ENCODE measurements around the gene PHF23. TPM values are rescaled to one million over a fixed set of nuclear protein-coding genes. Genes with fewer than 3 reads are reported as not detected.

PHF23 gene
- total and polyA plus RNA-seq, 8 donors: 7.0 to 23.3 (median 11.9) TPM

GRCh38 chr17:7243453-7243729 lies 4.1 kb upstream of the PHF23 start:
- intact Hi-C loops (cut with DNase I): no loop called here
- Histone ChIP-seq H3K27ac (peak overlapping the region; percentile 94 to 99 (median 96)), H3K27me3 (no peaks in the 10 kb centered on the region), H3K9me3 (no peaks in the 10 kb centered on the region), H3K4me3 (peak overlapping the region; percentile 64 to 82 (median 74)), H3K4me1 (peaks cover 14 to 17% (median 15%) of the 10 kb centered on the region in 3 donors), H3K36me3 (peaks cover 0 to 4% (median 3%) of the 10 kb centered on the region in 3 donors)
- DNase-seq (no peak), ATAC-seq (no peak), FAIRE-seq (no peak)
- TF ChIP-seq, protein P1, sequence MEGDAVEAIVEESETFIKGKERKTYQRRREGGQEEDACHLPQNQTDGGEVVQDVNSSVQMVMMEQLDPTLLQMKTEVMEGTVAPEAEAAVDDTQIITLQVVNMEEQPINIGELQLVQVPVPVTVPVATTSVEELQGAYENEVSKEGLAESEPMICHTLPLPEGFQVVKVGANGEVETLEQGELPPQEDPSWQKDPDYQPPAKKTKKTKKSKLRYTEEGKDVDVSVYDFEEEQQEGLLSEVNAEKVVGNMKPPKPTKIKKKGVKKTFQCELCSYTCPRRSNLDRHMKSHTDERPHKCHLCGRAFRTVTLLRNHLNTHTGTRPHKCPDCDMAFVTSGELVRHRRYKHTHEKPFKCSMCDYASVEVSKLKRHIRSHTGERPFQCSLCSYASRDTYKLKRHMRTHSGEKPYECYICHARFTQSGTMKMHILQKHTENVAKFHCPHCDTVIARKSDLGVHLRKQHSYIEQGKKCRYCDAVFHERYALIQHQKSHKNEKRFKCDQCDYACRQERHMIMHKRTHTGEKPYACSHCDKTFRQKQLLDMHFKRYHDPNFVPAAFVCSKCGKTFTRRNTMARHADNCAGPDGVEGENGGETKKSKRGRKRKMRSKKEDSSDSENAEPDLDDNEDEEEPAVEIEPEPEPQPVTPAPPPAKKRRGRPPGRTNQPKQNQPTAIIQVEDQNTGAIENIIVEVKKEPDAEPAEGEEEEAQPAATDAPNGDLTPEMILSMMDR (IDR thresholded peaks at IDR 0.05): no peak
- WGBS, 2 donors: 8 to 11% methylated on average over 2 of the region's 2 CpGs

GRCh38 chr17:7242717-7243452 lies 3.6 kb upstream of the PHF23 start:
- DNase-seq (peak; percentile 96 to 98 (median 96)), FAIRE-seq (no peak), ATAC-seq (peak; percentile 62 to 79 (median 68))
- Histone ChIP-seq H3K27ac (peak overlapping the region; percentile 94 to 99 (median 96)), H3K27me3 (no peaks in the 10 kb centered on the region), H3K4me1 (peaks cover 14 to 17% (median 15%) of the 10 kb centered on the region in 3 donors), H3K36me3 (peaks cover 0 to 4% (median 3%) of the 10 kb centered on the region in 3 donors), H3K9me3 (no peaks in the 10 kb centered on the region), H3K4me3 (peak overlapping the region; percentile 64 to 82 (median 74))
- intact Hi-C loops (cut with DNase I): no loop called here
- 0% methylated on average over 44 to 49 of the region's 49 CpGs for WGBS, 2 donors
- TF ChIP-seq, protein P1 (IDR thresholded peaks at IDR 0.05): no peak

GRCh38 chr17:7241783-7242716 lies 2.8 kb upstream of the PHF23 start, which contains the start of gene GABARAP:
Gene GABARAP, minus strand, starts transcription at chr17:7242449. Its CDS starts 119 bp downstream, at chr17:7242330.
- 0% methylated on average over 62 of the region's 62 CpGs for WGBS, 2 donors
- Histone ChIP-seq H3K27ac (peak within 1 kb of the TSS; percentile 94 to 99 (median 96)), H3K36me3 (peaks cover 0 to 4% (median 3%) of the 10 kb centered on the region in 3 donors), H3K9me3 (no peaks in the 10 kb centered on the region), H3K4me1 (peaks cover 14 to 18% (median 15%) of the 10 kb centered on the region in 3 donors), H3K4me3 (peak within 1 kb of the TSS; percentile 64 to 82 (median 74)), H3K27me3 (no peaks in the 10 kb centered on the region)
- peak; percentile 63 to 73 (median 68) for ATAC-seq
- peak; percentile 91 to 95 (median 94) for DNase-seq
- no peak for FAIRE-seq
- TF ChIP-seq, protein P1 (IDR thresholded peaks at IDR 0.05): no peak
- intact Hi-C loops (cut with DNase I): no loop called here

DNA sequence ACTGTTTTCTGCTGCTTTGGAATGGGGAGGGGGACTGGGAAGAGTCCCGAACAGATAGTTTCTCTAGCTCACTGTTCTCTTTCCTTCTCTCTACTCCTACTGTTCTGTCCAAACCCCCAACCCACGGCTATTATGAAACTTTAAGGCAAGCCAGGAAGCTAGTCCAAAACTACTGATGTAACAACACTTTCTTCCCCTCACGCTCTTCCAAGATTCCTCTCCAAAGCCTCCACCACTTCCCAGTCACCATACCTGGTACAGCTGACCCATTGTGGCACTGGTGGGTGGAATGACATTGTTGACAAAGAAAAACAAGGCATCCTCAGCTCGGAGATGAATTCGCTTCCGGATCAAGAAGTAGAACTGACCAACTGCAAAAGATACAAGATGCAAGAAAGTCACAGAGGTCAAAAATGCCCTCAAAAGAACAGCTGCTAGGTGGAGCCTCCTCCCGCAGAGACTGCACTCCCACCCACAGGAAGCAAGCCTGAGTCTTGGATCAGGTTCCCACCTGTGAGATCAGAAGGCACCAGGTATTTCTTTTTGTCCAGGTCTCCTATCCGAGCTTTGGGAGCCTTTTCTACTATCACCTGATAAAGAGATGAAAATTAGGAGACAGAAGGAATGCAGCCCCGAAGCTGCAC lies 2.0 kb upstream of the PHF23 start:
- Histone ChIP-seq H3K27me3 (no peaks in the 10 kb centered on the region), H3K27ac (peak overlapping the region; percentile 94 to 99 (median 96)), H3K9me3 (no peaks in the 10 kb centered on the region), H3K36me3 (peaks cover 0 to 3% (median 0%) of the 10 kb centered on the region in 3 donors), H3K4me1 (peaks cover 14 to 19% (median 15%) of the 10 kb centered on the region in 3 donors), H3K4me3 (peak overlapping the region; percentile 64 to 82 (median 74))
- no peak for ATAC-seq
- no peak for DNase-seq
- TF ChIP-seq, protein P1 (IDR thresholded peaks at IDR 0.05): no peak
- intact Hi-C loops (cut with DNase I): no loop called here
- 12 to 17% methylated on average over 9 of the region's 9 CpGs for WGBS, 2 donors
- FAIRE-seq: no peak
